Type B pancreatic cell (in vitro differentiated cells): Measurements from ENCODE around the gene CHAD. TPM values are rescaled to one million over a fixed set of nuclear protein-coding genes. Genes with fewer than 3 reads are reported as not detected.

Experiments
- DNase-seq: peaks from one replicate; pipeline ENCODE4 v3.0.0; 2021; ENCODE audit warnings: mixed read lengths; ENCODE audit not compliant: unreplicated experiment; ENCODE audit errors: extremely low spot score
- H3K27ac Mint-ChIP-seq: 2 replicates; pipeline ENCODE4 v1.8.0; 2021; ENCODE audit warnings: mild to moderate bottlenecking, mixed read lengths
- H3K27me3 Mint-ChIP-seq: 2 replicates; pipeline ENCODE4 v1.8.0; 2021; ENCODE audit warnings: mixed read lengths
- H3K36me3 Mint-ChIP-seq: 2 replicates; pipeline ENCODE4 v1.8.0; 2021; ENCODE audit warnings: mixed read lengths
- H3K4me1 Mint-ChIP-seq: one replicate; pipeline ENCODE4 v1.8.0; 2021; ENCODE audit warnings: mixed read lengths; ENCODE audit not compliant: unreplicated experiment
- H3K4me3 Mint-ChIP-seq: 2 replicates; pipeline ENCODE4 v1.8.0; 2021; ENCODE audit warnings: mild to moderate bottlenecking, mixed read lengths
- H3K9me3 Mint-ChIP-seq: 2 replicates; pipeline ENCODE4 v1.8.0; 2021; ENCODE audit warnings: mixed read lengths
- total RNA-seq: library from RNA; stranded (reverse); gene quantifications from 2 replicates; pipeline ENCODE4 v1.2.1, GENCODE V29; 2021; ENCODE audit warnings: low replicate concordance
- TF ChIP-seq, protein P1 (sequence below): fragments of 200-600 bp; sonication (generic); conservative IDR thresholded peaks from 2 replicates; pipeline ENCODE4 v1.5.0; 2021; ENCODE audit warnings: antibody characterized with exemption, mild to moderate bottlenecking

The CHAD gene
- total RNA-seq, 1 donor from 2014 or later, result not detected

GRCh38 chr17:50513495-50513894, 44.8 kb upstream of the CHAD start:
- Mint-ChIP-seq H3K9me3 (no peaks in the 10 kb centered on the region), H3K36me3 (no peaks in the 10 kb centered on the region), H3K27me3 (no peaks in the 10 kb centered on the region), H3K27ac (no peak overlapping the region), H3K4me1 (peaks cover 49% of the 10 kb centered on the region), H3K4me3 (no peak overlapping the region)
- TF ChIP-seq, protein P1, sequence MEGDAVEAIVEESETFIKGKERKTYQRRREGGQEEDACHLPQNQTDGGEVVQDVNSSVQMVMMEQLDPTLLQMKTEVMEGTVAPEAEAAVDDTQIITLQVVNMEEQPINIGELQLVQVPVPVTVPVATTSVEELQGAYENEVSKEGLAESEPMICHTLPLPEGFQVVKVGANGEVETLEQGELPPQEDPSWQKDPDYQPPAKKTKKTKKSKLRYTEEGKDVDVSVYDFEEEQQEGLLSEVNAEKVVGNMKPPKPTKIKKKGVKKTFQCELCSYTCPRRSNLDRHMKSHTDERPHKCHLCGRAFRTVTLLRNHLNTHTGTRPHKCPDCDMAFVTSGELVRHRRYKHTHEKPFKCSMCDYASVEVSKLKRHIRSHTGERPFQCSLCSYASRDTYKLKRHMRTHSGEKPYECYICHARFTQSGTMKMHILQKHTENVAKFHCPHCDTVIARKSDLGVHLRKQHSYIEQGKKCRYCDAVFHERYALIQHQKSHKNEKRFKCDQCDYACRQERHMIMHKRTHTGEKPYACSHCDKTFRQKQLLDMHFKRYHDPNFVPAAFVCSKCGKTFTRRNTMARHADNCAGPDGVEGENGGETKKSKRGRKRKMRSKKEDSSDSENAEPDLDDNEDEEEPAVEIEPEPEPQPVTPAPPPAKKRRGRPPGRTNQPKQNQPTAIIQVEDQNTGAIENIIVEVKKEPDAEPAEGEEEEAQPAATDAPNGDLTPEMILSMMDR, result no peak
- no peak for DNase-seq

DNA sequence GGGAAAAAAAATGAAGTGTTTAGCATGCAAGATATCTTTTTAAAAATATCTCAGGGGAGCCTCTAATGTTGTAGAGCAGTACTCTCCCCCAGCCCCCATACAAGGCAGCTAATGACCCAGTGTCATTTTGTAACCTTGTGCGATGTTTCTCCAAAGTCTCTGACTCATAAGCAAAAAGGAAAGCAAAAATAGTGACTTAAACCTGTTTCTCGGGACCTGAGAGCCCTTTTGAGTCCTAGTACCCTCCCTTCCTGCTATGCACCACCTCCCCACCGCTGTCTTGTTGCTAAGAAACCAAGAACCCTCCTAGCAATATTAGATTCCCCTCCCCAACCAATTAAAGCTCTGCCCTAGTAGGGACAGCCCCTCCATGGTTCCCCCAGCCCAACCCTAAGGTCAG, 42.4 kb upstream of the CHAD start:
- Mint-ChIP-seq H3K27me3 (no peaks in the 10 kb centered on the region), H3K9me3 (no peaks in the 10 kb centered on the region), H3K4me1 (peaks cover 44% of the 10 kb centered on the region), H3K36me3 (no peaks in the 10 kb centered on the region), H3K27ac (peak overlapping the region; percentile 96), H3K4me3 (peak overlapping the region; percentile 79)
- DNase-seq, result no peak
- TF ChIP-seq, protein P1, result no peak

DNA sequence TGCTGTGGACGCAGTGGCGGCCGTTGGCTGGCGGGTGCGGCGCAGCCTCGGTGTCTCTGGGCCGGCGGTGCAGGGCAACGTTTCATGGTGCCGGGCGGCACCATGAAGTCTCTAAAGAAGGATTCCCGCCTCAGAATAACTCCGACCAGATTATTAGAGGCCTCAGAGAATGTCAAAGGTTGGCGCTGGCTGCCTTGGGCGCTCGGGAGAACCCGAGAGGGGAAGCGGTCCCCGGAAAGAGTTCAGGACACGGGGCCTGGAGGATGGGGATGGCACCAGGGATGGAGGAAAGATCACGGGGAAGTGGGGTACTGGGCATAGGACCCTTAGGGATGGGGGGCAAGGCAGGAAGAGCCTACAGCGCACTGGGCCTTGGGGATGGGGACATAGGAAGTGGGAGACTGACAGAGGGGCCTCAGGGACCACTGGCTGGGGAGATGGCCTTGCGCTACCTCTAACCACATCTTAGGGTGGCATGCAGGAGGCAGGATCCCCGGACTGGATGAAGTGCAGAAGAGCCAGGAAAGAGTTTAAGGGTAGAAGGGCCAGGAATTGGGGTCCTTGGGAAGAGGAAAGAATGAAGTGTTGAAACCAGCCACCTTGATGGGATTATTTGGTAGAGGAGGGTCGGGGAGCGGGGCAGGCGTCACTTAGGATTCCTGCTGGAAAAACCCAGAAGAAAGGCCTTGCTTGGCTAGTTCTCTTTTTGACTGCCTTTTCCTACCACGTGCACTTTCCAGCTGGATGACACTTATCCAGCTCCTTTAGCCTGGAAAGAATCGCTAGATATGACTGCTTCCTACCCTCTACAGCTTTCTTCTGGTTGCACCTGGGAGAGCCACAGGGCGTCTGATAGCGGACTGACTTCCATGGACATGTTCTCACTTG, 40.1 kb upstream of the CHAD start:
- no peaks in the 10 kb centered on the region for H3K36me3 Mint-ChIP-seq
- TF ChIP-seq, protein P1, result no peak
- no peaks in the 10 kb centered on the region for H3K27me3 Mint-ChIP-seq
- H3K4me1 Mint-ChIP-seq, result peaks cover 44% of the 10 kb centered on the region
- H3K4me3 Mint-ChIP-seq, result peak overlapping the region; percentile 87
- H3K9me3 Mint-ChIP-seq, result no peaks in the 10 kb centered on the region
- DNase-seq, result no peak
- H3K27ac Mint-ChIP-seq, result peak overlapping the region; percentile 82

GRCh38 chr17:50507871-50508572, 39.3 kb upstream of the CHAD start, which contains the start of gene MYCBPAP:
Gene MYCBPAP (plus strand): TSS chr17:50508439. CDS start chr17:50508675, 236 bp downstream.
- TF ChIP-seq, protein P1, result no peak
- peak within 1 kb of the TSS; percentile 82 for H3K27ac Mint-ChIP-seq
- DNase-seq, result peak; percentile 85

DNA sequence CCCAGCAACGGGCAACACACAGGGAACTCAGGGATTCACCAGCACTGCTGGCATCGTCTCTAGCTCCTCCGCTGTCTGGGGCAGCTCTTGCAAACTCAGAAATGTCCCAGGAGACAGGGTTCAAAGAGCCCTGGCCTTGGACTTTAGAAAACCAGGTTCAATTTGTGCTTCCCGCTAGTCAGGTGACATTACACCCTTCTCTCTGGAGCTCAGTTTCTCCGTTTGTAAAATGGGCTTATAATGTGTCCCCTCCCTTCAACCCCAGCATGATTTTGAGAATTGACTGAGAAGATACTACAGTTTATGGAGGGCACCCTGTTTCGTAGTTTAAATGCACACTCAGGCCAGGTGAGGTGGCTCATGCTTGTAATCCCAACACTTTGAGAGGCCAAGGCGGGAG, 37.6 kb upstream of the CHAD start:
- H3K36me3 Mint-ChIP-seq, result no peaks in the 10 kb centered on the region
- TF ChIP-seq, protein P1, result no peak
- H3K4me3 Mint-ChIP-seq, result peak overlapping the region; percentile 59
- DNase-seq, result no peak
- no peaks in the 10 kb centered on the region for H3K27me3 Mint-ChIP-seq
- H3K9me3 Mint-ChIP-seq, result no peaks in the 10 kb centered on the region
- peak overlapping the region; percentile 71 for H3K27ac Mint-ChIP-seq
- H3K4me1 Mint-ChIP-seq, result peaks cover 53% of the 10 kb centered on the region

More at GRCh38 chr17:50507871-50508572, 39.3 kb upstream of the CHAD start, which contains the start of gene MYCBPAP:
- Mint-ChIP-seq H3K9me3 (no peaks in the 10 kb centered on the region), H3K27me3 (no peaks in the 10 kb centered on the region), H3K4me1 (peaks cover 45% of the 10 kb centered on the region), H3K36me3 (no peaks in the 10 kb centered on the region), H3K4me3 (peak within 1 kb of the TSS; percentile 87)
